ENCODE measurements around the gene MVK.
A peak's percentile ranks its signal among the peaks of the same experiment; 100 is the strongest.
"Not testable (repeated sequence)": the region's sequence is repeated elsewhere in the genome, so short reads cannot be mapped to it uniquely, and the experiment has no call there.

MVK gene

DNA sequence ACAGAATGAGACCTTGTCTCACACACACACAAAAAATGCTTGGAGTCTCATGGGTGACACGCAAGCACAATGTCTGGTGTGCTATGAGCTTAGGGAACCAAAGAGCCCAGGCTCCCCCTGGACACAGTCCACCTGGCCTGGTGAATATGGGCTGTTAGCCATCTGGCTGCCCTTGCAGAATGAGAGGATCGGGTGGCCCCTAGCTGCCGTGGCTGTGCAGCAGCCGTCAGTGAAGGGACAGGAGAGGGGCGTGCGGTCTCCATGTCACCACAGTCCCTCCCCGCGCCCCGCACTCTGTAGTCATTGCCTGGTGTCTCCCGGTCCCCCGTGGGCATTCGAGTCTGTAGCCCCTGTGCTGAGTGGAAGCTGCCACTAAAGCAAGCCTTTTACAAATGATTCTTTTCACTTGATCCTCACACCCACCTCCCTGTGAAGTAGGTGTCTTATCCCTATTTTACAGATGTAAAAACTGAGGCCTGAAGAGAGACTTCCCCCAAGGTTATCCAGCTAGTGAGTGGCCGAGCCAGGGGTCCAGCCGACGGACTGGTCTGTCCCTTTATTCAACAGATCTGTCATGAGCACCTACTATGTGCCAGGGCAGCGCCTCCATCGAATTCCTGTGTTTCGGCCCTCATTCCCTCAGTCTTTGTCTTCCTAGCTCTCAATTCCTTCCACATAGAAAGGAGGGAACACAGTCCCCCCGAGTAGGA, 18.8 kb downstream of the MVK start:
- DNase-seq = no peak

DNA sequence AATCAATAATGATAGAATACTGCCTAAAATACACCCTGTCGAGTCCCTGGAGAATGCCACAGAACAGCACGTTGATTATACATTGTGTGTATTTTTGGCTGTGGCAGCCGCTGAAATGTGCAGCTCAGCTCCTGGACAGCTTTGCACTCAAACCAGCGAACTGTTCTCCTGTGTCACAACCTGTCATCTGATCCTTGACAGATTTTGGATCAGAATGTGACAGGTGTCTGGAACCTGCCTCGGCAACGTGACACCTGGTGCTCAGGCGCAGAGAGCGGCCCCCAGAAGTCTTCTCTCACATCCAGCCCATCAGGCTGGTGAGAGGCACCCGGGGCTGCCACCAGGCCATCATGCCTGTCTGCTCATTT, 19.3 kb downstream of the MVK start:
- no peak for DNase-seq

DNA sequence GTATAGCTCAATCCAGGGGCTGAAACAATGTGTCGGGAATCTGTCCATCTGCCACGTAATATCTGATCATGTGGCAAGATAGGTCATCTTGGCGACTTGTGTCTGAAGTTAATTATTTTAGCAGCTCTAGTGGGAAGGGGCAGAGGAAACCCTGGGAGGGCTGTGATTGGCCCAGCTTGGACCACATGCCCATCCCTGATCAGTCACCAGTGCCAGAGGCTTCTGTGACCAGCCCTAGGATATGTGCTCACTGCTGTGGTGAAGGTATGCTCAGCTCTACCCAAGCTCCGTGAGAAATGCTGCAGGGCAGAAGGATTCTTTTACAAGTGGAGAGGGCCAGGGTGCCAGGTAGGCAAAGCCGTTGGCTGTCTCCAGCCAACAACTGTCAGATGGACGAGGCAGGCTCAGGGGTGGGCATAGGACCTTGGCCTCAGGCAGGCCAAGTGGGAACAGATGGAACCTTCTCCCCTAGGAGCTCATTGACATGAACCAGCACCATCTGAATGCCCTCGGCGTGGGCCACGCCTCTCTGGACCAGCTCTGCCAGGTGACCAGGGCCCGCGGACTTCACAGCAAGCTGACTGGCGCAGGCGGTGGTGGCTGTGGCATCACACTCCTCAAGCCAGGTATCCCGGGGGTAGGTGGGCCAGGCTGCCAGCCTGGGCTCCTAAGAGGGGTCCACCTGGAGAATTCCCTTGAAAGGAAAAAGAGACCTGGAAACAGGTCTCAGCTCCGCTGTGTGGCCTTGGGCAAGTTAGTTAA, 21.1 kb downstream of the MVK start:
- no peak for DNase-seq

DNA sequence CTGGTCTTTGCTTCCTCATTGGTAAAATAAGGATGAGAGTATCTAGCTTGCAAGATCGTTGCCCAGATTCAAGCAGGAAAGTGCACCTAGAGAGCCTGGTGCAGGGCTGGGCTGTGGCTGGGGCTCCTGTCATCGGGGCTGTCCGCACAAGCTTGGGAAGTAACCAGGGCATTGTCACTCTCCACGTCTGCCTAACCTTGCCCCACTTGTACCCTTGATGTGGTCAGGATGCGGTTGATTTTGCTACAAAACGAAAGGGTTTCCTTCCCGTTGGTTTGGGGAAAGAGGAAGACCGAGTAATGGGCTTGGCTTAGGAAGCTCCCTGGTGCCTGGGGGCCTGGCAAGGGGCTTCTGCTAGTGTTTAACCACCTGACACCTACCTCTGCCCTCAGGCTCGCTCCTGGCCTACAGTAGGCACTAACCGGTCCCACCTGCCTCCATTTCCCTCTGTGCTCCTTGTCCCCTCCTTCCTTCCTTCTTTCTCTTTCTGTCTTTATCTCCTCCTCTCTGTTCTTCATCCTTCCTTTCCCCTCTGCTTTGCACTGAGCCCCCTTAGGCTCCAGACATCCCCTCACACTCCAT, 21.8 kb downstream of the MVK start:
- DNase-seq = peak in 2 of 6 experiments; percentile 7 to 11

DNA sequence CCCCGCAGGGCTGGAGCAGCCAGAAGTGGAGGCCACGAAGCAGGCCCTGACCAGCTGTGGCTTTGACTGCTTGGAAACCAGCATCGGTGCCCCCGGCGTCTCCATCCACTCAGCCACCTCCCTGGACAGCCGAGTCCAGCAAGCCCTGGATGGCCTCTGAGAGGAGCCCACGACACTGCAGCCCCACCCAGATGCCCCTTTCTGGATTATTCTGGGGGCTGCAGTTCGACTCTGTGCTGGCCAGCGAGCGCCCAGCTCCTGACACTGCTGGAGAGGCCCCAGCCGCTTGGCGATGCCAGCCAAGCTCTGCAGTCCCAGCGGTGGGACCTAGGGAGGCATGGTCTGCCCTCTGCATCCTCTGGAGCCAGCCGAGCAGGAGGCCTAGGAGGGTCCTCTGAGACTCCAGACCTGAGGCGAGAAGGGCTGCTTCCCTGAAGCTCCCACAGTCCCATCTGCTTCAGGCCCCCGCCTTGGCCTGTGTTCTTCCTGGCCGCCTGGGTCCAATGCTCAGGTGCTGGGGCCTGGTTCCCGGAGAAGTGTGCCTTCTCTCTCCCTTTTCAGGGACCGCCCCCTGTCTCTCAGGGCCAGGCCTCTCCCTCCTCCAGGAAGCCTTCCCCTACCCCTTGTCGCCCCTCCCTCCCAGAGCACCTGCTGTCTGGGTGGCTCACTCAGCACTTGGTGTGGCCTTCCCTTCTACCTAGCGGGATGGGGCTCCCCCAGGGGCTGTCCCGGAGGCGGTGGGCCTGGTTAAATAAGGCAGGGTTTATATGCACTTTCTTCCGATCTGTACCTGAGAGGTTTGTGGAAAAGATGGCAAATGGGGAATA, 23.0 kb downstream of the MVK start:
- DNase-seq = no peak

DNA sequence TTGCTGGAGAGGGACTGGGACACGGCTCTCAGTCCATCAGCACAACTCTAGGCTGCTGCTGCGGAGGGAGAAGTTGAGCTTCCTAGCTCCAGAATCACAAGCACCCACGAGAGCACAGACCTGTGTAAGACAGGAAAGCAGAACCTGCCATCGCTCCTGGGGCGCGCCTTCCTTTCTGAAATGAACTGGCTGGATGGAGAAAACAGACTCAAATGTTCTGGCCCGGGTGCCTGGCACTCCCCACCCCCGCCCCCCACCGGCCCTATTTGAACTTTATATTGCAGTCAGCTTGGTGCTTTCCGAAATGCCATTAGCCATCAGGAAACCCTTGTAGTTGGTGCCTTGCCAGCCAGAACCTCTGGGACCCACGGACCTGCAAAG, 23.8 kb downstream of the MVK start:
- no peak for DNase-seq

DNA sequence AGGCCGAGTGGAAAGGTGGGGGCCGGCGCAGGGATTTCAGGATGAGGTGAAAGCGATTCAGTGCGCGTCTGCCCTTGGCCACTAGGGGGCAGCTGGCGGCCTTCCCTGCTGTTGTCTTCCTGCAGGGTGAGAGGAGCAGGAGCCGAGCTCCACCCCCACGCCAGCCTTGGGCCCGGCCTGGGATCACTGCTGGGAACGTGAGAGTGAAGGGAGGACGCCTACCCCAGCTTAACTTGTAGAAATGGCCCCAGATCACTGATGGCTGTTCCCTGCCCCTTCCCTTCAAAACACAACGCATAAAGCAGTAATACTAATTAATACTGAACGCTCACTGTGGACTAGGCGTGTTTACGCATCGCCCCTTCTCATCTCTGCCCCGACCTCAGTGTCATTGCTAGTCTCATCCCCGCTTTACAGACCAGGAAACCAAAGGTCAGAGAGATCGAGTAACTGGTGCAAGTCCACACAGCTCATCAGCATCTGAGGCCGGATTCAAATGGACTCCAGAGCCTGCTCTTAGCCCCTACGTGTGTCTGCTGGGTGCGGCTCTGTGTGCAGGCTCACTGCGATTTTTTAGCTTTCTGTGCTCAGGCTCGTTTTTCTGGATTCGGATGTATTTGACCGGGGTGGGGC, 24.3 kb downstream of the MVK start:
- peak; percentile 3 to 58 (median 45) for DNase-seq

DNA sequence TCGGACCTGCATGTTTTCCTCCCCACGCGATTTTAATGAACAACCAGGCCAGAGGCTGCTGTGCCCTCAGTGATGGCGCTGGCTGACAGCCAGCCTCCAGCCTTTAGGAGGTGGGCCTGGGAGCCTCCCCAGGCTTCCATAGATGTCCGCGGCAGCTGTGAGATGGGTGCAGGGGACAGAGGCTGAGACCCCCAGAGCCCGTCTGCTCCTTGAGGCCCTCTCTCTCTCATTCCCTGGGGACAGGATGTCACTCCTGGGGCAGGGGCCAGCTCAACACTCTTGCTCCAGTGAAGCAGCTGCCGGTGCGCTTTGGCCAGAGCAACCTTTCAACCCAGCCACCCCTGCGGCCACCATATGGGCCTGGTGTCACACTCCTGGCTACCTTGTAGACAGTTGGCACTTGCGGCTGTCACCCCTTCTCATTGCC, 24.8 kb downstream of the MVK start:
- no peak for DNase-seq

DNA sequence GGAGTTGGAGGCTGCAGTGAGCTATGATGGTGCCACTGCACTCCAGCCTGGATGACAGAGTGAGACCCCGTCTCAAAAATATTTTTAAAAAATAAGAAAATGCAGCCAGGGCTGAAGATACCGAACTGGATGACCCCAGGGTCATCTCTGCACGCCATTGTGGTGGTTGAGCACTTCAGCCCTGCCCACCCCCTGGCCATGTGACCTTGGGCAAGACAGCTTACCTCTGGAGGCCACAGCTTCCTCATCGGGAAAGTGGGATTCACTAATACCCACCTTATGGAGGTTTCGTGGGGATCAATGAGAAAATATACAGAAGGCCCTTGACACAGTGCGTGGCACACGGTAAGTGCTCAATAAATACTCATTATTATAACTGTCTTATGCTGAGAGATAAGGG, 25.5 kb downstream of the MVK start:
- DNase-seq = no peak

DNA sequence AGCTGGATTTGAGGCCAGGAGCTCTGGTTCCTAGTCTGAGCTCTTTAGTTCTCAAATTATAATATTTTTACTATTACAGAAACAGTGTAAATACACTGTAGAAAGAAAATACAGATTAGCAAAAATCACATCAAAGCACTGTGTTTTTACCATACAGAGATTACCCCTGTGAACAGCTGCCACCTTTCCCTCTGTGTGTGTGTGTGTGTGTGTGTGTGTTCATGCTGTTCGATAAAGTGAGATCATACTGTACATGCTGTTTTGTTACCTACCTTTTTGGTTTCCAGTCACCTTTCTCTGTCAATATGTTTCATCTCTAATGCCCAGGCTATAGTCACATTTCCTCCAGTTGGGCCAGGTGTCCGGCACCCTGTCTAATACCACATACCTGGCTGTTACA, 26.9 kb downstream of the MVK start:
- DNase-seq = no peak

DNA sequence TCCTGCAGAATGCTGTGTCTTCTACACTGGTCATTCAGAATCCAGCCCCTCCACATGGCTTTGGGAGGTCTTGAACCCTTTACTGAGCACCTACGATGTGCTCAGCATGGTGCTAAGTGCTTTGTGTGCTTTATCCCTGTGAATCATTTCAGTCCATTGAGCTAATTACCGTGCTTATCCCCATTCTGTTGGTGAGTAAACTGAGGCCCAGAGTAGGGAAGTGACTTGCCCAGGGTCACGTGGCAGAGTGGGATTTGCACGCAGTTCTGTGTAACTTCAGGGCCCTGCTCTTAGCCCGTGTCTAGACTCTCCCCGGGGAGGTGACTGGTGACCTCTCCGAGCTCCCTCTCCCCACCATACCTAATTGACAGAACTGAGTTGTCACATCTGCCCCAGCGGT, 27.4 kb downstream of the MVK start:
- DNase-seq = no peak

DNA sequence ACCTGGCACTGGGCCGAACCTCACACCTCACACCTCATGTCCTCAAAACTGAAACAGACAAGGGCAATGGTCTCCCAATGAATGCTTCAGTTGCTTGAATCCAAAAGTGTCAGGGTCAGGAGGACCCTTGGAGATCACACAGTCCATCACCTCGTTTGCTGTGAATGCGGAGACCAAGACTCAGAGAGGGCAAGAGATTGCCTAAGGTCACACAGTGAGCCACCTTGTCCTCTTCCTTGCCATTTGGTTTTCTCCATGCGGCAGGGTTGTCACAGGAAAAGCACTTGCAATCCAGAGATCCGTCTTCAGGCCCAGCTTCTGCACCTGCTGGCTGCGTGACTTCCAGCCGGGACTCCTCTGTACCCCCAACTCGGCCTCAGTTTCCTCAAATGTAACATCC, 28.0 kb downstream of the MVK start:
- DNase-seq = no peak

DNA sequence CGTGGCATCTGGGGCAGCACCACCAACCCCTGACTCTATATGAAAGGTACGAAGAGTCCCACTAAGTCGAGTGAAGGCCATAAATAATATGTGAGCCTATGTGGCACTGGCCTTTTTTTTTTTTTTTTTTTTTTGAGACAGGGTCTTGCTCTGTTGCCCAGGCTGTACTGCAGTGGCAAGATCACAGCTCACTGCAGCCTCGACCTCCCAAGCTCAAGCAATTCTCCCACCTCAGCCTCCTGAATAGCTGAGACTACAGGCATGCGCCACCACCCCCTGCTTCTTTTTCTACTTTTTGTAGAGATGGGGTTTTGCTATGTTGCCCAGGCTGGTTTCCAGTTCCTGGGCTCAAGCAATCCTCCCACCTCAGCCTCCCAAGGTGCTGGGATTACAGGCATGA, 28.5 kb downstream of the MVK start:
- not testable (repeated sequence) for DNase-seq

DNA sequence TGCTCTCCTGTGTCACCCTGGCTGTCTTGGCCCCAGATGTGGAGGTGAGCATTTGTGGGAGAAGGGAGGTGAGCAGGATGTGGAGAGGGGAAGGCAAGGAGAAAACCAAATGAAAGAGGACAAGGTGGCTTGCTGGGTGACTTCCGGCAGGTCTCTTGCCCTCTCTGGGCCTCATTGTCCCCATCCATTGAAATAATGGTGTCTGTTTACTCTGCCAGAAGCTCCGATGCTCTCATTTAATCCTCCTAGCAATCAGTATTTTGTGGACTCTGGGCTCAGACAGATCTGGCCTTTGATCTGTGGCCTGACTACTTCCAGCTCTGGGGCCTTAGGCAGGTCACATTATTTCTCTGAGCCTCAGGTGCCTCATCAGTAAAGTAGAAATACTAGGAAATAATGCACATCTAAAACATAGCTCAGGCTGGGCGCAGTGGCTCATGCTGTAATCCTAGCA, 30.6 kb downstream of the MVK start:
- DNase-seq = no peak

DNA sequence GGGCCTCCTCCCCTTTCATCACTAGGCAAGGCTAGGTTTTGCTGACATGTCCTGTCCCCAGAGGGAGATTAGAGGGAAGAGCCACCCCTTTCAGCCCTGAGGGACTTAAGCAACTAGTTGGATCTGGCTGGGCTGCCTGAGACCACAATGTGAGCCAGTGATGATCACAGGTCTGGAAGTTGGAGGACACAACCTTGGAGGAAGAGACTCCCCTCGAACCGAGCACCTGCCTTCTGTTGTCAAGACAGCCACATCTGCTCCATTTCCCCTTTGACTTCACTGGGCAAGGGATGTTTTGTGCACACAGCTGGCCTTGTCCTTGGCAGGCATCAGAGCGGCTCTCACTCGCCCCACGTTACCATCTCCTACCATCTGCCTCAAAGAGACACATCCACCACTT, 31.4 kb downstream of the MVK start:
- DNase-seq = no peak

DNA sequence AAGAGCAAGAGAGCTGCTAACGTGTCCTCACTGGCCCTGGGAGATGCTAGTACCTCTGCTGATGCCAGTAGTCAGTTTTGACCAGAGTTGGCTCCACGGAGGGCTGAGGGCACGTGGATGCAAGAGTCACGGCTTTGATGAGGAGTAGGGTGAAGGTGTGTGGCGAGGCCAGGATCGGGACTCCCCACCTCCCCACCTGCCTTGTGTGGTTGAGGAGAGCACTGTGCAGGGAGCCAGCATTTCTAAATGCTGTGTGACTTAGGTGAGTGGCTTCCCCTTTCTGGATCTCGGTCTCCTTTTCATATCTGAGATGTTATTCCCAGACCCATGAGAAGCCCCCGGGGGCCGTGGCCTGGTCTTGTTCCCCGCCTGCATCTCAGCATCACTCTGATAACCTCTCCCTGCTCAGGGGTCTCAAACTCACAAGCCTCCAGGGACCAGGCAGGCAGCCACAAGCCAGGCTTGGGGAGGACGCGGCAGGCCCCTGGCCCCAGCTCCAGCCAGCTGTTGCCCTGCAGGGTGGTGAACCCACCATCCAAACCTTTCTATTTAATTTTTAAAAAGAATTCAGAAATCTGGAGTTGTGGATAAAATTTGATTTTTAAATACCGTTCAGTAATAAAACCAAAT, 32.1 kb downstream of the MVK start:
- no peak for DNase-seq

DNA sequence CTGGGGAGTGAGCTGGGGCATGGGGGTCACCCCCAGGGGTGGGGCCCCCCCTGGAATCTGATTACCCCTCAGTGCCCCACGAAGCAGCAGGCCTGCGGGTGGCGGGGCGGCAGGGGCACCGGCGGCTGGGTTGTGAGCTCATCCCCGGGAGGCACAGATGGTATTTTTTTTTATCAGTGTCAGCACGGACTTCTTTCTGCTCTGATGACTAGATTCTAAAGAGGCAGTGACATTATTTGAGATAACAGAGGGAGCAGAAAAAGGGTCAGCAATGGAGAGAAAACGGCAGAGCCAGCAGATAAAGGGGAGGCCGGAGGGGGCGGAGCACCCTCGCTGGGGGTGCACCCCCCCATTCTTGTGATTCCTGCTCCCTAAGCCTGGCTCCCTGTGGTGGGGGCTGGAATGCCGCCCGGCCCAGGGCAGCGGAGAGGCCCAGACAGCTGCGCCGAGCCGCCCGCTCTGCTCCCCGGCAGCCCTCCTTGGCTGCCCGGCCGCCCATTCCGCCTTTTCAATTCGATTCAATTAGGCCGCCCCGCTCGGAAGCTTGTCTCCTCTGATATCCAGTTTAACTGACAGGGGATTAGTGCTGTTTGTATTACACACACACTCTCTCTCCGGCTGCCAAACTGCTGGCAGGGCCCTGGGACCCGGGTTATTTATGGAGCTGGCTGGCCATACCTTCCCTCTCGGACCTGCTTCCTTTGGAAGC, 32.9 kb downstream of the MVK start:
- DNase-seq = no peak

DNA sequence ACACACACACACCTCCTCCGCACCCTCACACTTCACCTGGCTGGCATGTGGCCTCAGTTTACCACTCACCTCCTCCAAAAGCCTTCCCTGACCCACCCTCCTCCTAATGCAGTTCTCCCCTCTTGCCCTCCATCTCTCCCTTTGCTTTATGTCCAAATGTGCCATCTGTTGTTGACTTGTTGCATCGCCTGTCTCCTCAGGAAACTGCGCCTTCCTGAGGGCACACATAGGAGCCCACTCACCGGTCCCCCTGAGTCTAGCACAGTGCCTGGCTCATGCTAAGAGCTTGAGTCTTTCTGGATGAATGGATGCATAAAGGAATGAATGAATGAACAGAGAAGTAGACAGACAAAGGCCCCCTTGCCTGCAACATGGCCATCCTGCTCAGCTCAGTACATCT, 34.0 kb downstream of the MVK start:
- no peak for DNase-seq

DNA sequence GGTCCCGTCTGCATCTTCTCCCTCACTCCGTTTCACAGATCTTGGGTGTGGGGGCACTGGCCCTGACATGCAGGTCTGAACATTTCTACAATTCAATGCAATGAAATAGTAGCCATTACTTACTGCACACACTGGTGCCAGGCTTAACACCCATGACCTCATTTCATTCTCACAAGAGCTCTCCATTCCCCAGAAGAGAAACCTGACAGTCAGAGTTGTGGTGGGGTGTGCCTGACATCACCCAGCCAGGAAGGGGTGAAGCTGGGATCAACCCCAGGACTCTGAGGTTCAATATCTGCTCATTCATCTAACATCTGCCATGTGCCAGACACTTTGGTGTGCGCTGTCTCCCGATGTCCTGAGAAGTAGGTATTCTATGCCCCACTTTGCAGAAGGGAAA, 34.7 kb downstream of the MVK start:
- DNase-seq = no peak

DNA sequence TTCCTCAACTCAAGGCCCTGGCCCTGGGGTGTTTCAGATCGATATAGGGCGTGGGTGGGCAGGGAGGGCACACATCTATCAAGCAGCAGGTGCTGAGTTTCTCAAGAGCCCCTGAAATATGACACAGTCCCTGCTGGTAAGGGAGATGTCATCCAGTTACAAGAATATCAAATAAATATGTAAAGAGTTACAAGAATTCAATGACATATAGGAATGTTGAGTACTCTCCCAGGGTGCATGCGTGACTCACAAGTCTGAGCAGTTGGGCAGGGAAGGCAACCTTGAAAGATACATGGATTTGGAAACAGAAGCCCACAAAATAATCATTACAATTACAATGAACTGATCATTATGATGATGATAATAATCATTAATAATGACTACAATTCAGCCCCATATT, 35.2 kb downstream of the MVK start:
- no peak for DNase-seq

DNA sequence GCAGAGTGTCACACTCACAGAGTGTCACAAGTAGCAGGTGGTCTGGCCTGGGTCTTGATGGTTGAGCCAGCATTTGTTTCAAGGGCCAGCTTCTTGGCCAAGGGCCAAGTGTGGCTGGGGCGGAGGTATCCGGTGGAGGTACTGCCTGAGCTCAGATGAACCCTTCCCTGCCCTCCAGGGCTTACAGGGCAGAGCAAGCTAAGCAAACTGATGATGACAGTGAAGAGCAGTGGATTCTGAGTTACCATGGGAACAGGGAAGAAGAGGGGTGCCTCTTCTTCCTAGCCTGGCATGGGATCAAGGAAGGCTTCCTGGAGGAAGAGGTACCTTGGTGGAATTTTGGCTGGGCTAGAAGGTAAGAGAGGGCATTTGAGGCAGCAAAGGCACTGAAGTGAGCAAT, 35.7 kb downstream of the MVK start:
- no peak for DNase-seq

DNA sequence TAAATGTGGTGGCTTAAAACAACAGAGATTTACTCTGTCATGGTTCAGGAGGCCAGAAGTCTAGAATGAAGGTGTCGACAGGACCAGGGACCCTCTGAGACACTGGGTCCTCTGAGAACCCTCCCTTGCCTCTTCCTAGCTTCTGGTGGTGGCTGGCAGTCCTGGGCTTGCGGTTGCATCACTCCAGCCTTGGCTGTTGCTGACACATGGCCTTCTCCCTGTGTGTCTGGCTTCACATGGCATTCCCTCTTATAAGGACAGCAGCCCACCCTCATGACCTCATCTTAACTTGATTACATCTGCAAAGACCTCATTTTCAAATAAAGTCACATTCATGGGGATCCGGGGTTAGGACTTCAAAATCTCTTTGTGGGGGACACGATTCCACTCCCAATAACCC, 36.9 kb downstream of the MVK start:
- no peak for DNase-seq

Measured in stimulated activated naive CD4-positive, alpha-beta T cell (primary cell).